SKM-1 (cell line): ENCODE results near the gene MLYCD.
A peak's percentile ranks its signal among the peaks of the same experiment; 100 is the strongest.
"Not testable (repeated sequence)": the region's sequence is repeated elsewhere in the genome, so short reads cannot be mapped to it uniquely, and the experiment has no call there.

Experiments
- DNase-seq: peaks from one replicate; lab custom pipeline; 2025; ENCODE audit not compliant: unreplicated experiment; lab: John Stamatoyannopoulos, UW

MLYCD gene

GRCh38 chr16:83939266-83939855 is 40.4 kb downstream of the MLYCD start:
- peak; percentile 78 for DNase-seq

- DNase-seq: no peak
These were observed 41.2 kb downstream of the MLYCD start for GRCh38 chr16:83940119-83940518.

DNA sequence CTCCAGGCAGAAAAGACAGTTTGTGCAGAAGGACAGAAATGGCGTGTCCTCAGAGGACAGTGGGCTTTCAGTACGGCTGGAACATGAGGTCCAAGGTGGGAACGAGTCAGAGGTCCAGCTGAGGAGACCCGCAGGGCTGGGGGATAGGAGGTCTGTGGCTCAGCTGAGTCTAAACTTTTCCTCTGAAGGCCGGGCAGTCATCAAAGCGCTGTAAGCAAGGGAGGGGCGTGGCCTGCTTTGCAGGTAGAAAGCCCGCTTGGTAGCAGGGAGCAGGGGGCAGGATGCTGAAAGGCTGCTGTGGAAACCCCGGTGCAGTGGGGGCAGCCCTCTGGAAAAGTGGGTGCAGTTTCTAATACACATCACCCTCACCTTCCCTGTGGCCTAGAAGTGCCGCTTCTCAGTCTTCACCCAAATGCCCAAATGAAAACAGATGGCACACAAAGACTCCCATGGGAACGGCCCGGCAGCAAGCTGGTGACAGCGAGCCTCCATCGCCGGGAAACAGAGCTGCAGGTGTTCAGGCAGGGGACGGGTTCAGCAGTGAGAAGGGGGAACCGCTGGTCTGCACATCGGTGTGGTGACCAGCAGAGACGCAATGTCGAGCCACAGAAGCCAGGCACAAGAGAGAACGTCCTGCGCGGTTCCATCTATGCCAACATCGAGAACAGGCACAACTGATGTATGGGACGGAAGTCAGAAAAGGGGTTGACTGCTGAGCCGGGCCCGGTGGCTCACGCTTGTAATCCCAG is 41.9 kb downstream of the MLYCD start:
- DNase-seq: no peak

DNA sequence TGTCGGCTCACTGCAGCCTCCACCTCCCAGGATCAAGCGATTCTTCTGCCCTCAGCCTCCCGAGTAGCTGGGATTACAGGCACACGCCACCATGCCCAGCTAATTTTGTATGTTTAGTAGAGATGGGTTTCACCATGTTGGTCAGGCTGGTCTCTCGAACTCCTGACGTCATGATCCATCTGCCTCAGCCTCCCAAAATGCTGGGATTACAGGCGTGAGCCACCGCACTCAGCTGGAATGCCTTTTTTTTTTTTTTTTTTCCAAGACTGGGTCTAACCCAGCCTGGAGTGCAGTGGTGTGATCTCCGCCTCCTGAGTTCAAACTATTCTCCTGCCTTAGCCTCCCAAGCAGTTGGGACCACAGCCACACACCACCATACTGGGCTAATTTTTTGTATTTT is 42.6 kb downstream of the MLYCD start:
- DNase-seq: not testable (repeated sequence)

- no peak for DNase-seq
These were observed 43.2 kb downstream of the MLYCD start for GRCh38 chr16:83942074-83942473.

DNA sequence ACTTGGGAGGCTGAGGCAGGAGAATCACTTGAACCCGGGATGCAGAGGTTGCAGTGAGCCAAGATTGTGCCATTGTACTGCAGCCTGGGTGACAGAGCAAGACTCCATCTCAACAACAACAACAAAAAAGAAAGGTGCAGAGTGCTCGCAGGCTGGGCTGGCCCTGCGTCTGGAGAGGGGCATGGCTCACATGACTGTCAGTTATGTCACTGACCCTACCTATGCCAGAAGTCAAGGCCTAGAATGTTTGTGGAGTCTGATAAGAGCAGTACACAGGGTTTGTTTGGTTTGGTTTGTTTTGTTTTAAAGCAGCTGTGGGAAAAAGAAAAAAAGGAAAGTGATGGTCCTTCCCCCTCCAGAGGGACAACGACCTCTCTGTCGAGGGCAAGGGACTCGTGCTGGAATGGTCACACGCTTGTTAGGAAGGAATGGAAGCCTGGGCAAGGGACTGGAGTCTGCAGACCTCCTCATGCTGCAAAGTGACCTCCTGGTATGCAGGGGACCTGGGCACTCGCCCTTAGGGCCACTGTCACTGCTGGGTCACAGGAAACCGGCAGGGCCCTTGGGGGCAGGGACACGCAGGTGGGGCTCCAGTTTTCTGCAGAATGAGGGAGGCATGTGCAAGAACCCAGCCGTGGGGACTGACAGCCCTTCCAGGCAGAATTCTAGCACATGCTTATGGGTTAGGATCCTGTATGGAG is 44.0 kb downstream of the MLYCD start:
- no peak for DNase-seq

GRCh38 chr16:83943516-83944050 is 44.7 kb downstream of the MLYCD start:
- DNase-seq: no peak

DNA sequence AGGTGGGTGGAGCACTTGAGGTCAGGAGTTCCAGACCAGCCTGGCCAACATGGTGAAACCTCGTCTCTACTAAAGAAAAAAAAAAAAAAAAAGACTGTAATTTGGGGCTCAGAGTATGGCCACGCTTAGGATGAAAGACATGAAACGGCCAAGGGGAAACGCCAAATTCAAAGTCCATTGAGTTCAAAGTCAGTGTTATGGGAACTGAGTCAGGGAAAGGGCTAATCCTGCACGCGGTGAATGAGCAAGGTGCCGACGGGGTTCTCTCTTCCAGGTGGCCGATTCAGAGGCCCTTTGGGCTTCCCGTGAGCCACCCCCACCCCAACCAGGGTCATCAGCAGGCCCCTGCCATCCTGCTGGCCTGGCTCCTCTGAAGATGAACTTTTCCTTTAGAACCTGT is 46.7 kb downstream of the MLYCD start:
- DNase-seq: no peak

GRCh38 chr16:83946154-83946780 is 47.4 kb downstream of the MLYCD start:
- DNase-seq: no peak

DNA sequence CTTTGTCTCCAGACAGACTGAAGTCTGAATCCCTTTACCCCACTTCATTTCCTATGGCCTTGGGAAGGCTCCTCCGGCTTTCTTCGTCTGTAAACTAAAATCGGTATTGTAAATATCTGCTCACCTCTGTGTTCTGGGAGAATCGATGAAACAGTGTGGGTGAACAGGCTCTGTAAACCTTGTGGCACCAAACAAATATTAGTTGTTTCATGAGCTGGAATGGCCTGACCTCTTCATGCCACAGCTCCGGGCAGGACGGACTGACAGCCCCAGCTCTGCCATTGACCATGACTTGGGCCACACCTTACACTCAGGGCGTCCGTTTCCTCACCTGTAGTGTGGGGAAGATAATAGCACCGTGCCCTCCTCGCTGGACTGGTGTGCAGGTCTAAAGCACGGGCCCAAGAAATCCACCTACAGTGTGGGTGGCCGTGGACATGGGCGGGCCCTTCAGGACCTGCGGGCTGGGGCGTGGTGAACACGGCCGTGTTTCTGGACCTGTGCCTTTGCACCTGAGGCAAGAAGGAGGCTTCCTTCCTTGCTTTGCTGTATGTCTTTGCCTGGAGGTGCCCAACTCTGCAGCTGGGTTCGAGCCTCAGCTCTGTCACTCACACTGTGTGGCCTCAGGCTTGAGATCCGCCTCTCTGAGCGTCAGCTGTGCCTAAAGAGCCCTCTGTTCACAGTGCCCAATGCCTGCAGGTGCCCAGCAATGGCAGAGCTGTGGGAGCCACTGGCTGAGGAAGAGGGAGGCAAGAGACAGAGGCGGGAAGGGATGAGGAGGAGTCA is 48.1 kb downstream of the MLYCD start:
- no peak for DNase-seq

GRCh38 chr16:83947642-83948234 is 48.8 kb downstream of the MLYCD start:
- DNase-seq: no peak

GRCh38 chr16:83948914-83949723 is 50.2 kb downstream of the MLYCD start:
- DNase-seq: no peak

GRCh38 chr16:83949724-83950001 is 50.7 kb downstream of the MLYCD start:
- DNase-seq: no peak

GRCh38 chr16:83950862-83951399 is 52.0 kb downstream of the MLYCD start:
- not testable (repeated sequence) for DNase-seq

DNA sequence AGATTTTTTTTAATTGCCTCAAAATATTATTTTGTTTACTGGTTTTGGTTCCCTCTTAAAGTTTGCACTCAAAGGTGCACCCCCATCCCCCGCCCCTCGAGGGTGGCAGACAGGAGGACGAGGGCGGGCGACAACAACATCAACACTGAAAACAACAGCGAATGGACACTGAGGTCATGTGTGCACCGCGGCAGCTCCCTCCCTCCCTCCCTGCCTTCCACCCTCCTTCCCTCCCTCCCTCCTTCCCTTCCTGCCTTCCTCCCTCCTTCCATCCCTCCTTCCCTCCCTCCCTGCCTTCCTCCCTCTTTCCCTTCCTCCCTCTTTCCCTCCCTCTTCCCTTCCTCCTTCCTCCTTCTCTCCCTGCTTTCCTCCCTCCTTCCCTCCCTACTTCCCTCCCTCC is 52.6 kb downstream of the MLYCD start:
- DNase-seq: no peak

GRCh38 chr16:83952587-83952939 is 53.6 kb downstream of the MLYCD start:
- DNase-seq: peak; percentile 70

DNA sequence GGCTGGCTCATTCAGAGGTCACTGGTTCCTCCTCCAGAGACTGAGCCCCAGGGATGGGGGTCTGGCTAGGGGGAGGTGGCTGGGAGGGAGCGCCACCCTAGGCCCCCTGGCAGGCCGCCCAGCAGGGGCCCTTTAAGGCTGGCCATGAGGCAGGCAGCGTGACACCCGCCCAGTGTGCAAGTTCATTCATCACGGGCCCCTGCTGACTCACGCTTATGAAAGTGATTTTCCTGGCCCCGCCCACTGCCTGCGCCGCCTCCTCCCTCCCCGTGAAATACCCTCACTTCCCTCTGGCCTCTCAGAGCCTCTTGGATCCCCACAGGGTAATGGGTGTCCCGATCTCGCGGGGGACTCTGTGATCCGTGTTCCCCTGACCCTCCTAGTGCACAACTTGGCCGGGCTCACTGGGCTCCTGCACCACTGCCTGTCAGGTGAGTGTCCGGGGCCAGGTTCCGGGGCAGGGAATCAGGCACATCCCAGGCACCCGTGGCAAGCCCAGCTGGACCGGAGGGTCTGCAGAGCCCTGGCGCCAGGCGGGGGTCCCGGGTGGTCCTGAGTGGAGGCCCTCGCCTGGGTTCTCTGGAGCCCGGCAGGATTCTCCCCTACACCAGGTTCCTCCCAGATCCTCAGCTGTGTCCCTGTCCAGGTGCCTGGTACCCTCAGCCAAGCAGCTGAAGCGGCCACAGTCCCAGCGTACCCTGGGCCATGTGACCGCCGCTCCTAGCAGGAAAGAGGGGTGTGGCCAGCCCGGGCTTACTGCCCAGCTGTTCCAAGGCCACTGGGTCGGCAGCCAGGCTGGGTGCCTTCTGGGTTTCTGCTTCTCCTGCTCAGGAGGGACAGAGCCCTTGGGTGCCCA is 54.3 kb downstream of the MLYCD start, which contains the start of gene OSGIN1:
Gene OSGIN1, plus strand, starts transcription at position 301 of the 856 bp plus-strand sequence. CDS start 4,432 bp downstream, outside the sequence.
- DNase-seq: peak; percentile 80

DNA sequence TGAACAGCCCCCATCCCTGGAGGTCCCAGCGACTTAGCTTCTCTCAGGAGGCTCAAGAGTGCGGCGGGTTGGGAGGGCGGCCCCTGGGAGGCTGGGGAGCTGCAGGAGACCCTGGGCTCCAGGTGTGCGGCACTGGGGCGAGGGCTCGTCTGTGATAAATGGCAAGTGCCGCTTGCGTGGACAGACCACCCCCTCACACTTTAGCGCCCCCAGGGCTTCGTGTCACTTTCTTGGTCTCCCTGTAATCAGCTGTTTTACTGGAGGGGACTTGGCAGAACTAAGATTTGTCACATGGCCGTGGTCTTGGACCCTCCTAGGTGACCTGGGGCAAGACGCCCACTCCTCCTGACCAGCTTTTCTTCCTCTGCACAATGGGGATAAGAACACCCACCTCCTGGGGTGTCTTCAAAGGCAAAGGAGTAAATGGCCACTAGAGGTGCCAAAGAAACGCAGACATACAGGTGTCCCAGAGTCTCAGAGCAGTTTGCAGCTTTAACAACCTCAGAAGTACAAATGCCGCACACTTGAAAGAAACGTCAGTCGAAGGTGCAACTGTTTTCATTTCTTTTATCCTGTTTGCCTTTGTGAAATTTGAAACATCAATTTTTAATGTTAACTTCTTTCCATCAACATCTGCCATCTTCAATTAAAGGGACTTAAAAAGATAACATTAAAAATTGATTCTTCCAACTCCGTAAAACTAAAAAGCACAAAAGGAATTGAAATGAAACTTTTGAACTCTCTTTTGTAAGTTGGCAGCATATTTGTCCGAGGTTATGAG is 55.1 kb downstream of the MLYCD start:
- DNase-seq: no peak
